GM10266 (cell line): ENCODE measurements around the gene SMYD1.

Source experiments
- DNase-seq: peaks from one replicate; pipeline ENCODE4 v3.0.0; 2012; ENCODE audit errors: extremely low spot score
- CTCF ChIP-seq: IDR thresholded peaks from 2 replicates; pipeline ENCODE4 v1.5.1; 2012; ENCODE audit warnings: mild to moderate bottlenecking, low read depth; ENCODE audit not compliant: control insufficient read depth, insufficient read depth; ENCODE audit errors: missing control alignments

The SMYD1 gene

GRCh38 chr2:88144914-88145497 lies 77.4 kb downstream of the SMYD1 start:
- no peak for DNase-seq
- no peak for TF ChIP-seq CTCF

GRCh38 chr2:88146590-88146989 lies 79.0 kb downstream of the SMYD1 start:
- TF ChIP-seq CTCF: no peak
- DNase-seq: no peak

- no peak for DNase-seq
- no peak for TF ChIP-seq CTCF
Observed at GRCh38 chr2:88147145-88147544, 79.5 kb downstream of the SMYD1 start.

DNA sequence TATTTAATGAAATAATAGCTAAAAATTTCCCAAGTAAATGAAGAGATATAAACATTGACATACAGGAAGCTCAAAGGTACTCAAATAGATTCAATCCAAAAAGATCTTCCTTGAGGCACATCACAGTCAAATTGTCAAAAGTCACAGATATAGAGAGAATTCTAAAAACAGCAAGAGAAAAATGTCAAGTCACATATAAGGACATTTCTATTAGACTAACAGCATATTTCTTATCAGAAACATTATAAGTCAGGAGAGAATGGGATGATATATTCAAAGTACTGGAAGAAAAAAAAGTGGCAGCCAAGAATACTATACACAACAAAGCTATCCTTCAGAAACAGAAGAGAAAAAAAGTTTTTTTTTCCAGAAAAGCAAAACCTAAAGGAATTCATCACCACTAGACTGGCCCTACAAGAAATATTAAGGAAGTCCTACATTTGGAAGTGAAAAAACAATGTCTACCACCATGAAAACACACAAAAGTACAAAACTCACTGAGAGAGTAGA lies 81.4 kb downstream of the SMYD1 start:
- no peak for DNase-seq
- no peak for TF ChIP-seq CTCF

GRCh38 chr2:88159481-88159880 lies 91.9 kb downstream of the SMYD1 start:
- TF ChIP-seq CTCF: no peak
- DNase-seq: no peak

DNA sequence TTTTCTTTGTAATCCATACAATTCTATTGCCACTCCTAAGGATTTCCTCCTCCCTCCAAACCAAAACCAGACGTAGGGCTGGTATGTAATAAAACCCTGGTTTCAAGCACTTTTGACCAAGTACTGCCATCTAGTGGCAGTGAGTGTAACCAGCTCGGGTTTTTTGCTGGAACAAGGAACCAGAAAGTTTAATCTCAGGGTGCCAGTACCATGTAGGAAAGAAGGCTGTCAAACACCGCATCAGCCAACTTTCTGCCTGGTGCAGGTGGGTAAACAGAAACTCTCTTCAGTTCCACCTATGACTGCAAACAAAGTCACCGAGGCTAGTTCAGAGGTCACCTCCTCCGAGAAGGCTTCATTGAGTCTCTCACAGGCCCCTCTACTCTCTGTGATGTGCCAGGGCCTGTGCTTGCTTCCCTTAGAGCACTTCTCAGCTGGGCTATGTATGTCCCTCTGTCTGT lies 92.4 kb downstream of the SMYD1 start:
- peak; percentile 82 for TF ChIP-seq CTCF

DNA sequence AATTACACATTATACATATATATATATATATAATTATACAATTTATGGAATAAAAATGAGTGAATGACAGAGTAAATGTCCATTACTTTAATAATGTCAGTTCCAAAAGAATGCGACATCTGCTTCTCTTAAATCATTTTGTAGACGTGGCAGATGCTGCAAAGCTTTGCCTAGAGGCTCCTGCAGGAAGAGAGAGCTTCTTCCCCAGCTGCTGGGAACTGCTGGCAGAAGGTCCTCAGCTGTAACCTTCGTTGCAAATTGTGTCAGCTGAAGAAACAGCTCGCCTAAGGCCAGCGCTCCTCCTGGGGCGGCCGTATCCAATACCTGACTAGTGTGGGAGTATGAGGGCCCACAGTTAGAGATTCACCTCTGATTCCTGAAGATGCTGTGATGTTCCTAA lies 92.9 kb downstream of the SMYD1 start:
- no peak for TF ChIP-seq CTCF
- DNase-seq: no peak

More for the DNA sequence above, 92.4 kb downstream of the SMYD1 start:
- peak; percentile 68 for DNase-seq
